Measurements from ENCODE around the gene KCNG2. TPM values are rescaled to one million over a fixed set of nuclear protein-coding genes. Genes with fewer than 3 reads are reported as not detected.

KCNG2 gene
- total RNA-seq, 6 experiments from 2014 or later, result not detected

DNA sequence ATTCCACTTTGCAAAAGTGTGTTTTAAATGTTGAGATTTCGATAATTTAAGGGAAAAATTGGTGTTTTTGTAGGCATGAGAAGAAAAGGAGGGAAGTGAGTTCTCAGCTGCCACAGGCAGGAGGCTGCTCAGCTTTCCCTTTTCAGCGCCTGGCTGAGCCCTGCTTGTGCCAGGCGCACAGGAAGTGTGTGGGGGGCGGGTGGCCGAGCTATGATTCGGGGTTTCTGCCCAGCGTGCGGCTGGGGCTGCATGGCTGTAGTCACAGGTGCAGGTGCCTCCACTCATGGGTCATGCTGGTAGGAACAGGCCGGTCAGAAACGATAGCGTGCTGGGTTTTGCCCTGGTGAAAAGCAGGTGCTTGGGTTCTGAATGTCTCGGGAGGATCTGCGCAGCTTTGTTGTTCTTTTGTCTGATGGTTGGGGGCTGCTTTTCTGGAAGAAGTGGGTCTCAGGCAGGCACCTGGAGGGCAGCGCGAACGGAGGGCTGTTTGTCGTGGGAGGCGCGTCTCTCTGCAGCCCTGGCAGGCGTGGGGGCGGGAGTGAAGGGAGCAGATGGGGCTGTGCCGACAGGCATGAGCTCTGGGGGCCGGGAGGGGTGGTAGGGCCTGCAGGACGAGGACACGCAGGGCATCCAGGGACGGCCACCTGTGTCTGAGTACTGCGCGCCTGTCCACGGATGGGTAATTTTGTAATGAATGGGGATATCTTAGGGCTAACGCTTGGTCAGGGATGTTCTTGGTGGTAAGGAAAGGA lies 2.1 kb downstream of the KCNG2 start:
- H3K4me3 ChIP-seq, result no peak overlapping the region
- no peak overlapping the region for H3K27ac ChIP-seq
- intact Hi-C loops (cut with DNase I), result no loop called here
- H3K4me1 ChIP-seq, result peaks cover 0 to 8% (median 0%) of the 10 kb centered on the region in 4 donors
- ATAC-seq (no peak), DNase-seq (no peak)
- no peak for TF ChIP-seq POLR2A (IDR thresholded peaks at IDR 0.05)
- TF ChIP-seq CTCF (IDR thresholded peaks at IDR 0.05), result no peak
- H3K9me3 ChIP-seq, result no peaks in the 10 kb centered on the region
- H3K27me3 ChIP-seq, result peaks cover 0 to 19% of the 10 kb centered on the region in 2 donors
- 63% methylated on average over 15 of the region's 30 CpGs for WGBS (ENCODE audit: insufficient coverage, low coverage, low lambda C conversion rate, missing lambda C conversion rate)
- H3K36me3 ChIP-seq, result no peaks in the 10 kb centered on the region

DNA sequence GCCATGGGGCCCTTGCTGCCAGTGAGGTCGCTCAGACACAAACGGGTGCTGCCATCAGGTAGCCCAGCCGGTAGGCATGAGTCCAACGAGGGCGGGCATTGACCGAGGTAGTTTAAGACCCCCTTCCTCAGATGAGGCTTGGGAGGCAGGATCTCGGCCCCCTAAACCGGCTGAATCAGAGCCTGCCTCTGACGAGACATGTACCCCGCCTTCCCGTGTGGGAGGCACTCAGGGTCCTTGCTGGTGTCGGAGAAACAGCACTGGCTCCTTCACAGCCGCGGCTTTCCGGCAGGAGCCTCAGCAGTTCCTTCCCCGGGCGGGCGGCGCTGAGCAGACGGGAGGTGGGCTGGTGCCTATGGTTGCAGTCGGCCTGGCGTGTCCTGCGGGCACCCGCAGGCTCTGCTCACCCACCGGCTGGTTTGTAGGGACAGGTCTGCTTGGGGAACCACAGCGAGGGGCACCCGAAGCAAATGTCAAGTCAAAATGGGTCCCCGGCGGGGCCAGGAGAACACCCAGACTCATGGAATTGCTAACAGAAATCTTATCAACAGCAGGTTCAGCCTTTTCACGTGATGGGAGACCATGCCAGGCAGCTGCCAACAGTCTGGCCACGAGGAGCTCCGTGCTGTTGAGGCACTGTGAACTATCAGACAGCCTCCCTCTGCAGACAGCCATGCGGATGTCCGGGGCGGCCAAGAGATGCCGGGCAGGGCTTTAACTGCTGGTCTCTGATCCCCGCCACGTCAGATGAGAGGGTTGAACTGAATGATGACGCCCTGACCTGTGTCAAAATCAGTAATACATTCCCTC lies 2.8 kb downstream of the KCNG2 start:
- intact Hi-C loops (cut with DNase I), result no loop called here
- ATAC-seq, result no peak
- Histone ChIP-seq H3K4me3 (no peak overlapping the region), H3K27me3 (peaks cover 0 to 19% of the 10 kb centered on the region in 2 donors), H3K27ac (no peak overlapping the region), H3K36me3 (no peaks in the 10 kb centered on the region), H3K4me1 (peaks cover 0 to 8% (median 0%) of the 10 kb centered on the region in 4 donors), H3K9me3 (no peaks in the 10 kb centered on the region)
- DNase-seq, result no peak
- no peak for TF ChIP-seq CTCF (IDR thresholded peaks at IDR 0.05)
- TF ChIP-seq POLR2A (IDR thresholded peaks at IDR 0.05), result no peak
- WGBS (ENCODE audit: insufficient coverage, low coverage, low lambda C conversion rate, missing lambda C conversion rate), result 80% methylated on average over 11 of the region's 39 CpGs

- DNase-seq (no peak), ATAC-seq (no peak)
- Histone ChIP-seq H3K27me3 (peaks cover 0 to 19% of the 10 kb centered on the region in 2 donors), H3K27ac (no peak overlapping the region), H3K4me1 (peaks cover 0 to 8% (median 0%) of the 10 kb centered on the region in 4 donors), H3K36me3 (no peaks in the 10 kb centered on the region), H3K4me3 (no peak overlapping the region), H3K9me3 (no peaks in the 10 kb centered on the region)
- intact Hi-C loops (cut with DNase I), result no loop called here
- TF ChIP-seq POLR2A (IDR thresholded peaks at IDR 0.05) (no peak), CTCF (IDR thresholded peaks at IDR 0.05) (no peak)
- 62% methylated on average over 6 of the region's 13 CpGs for WGBS (ENCODE audit: insufficient coverage, low coverage, low lambda C conversion rate, missing lambda C conversion rate)
Observed at GRCh38 chr18:79801217-79801616, 3.5 kb downstream of the KCNG2 start.

GRCh38 chr18:79801641-79802040 lies 3.9 kb downstream of the KCNG2 start:
- DNase-seq, result no peak
- 70% methylated on average over 5 of the region's 9 CpGs for WGBS (ENCODE audit: insufficient coverage, low coverage, low lambda C conversion rate, missing lambda C conversion rate)

More at GRCh38 chr18:79801641-79802040, 3.9 kb downstream of the KCNG2 start:
- peaks cover 0 to 19% of the 10 kb centered on the region in 2 donors for H3K27me3 ChIP-seq
- TF ChIP-seq POLR2A (IDR thresholded peaks at IDR 0.05), result no peak
- no peak for TF ChIP-seq CTCF (IDR thresholded peaks at IDR 0.05)
- H3K9me3 ChIP-seq, result no peaks in the 10 kb centered on the region
- no peak overlapping the region for H3K27ac ChIP-seq
- intact Hi-C loops (cut with DNase I), result no loop called here
- peaks cover 0 to 8% (median 0%) of the 10 kb centered on the region in 4 donors for H3K4me1 ChIP-seq
- H3K4me3 ChIP-seq, result no peak overlapping the region
- H3K36me3 ChIP-seq, result no peaks in the 10 kb centered on the region
- ATAC-seq, result no peak
